H7 (cell line): Measurements from ENCODE around the gene SEC31B. TPM values are rescaled to one million over a fixed set of nuclear protein-coding genes. Genes with fewer than 3 reads are reported as not detected.

ENCODE experiments used
- DNase-seq: peaks from one replicate; pipeline ENCODE4 v3.0.0; 2012
- H3K27me3 ChIP-seq: 2 replicates; pipeline ENCODE4 v1.6.0; 2011; ENCODE audit warnings: mild to moderate bottlenecking, low read length; ENCODE audit not compliant: control insufficient read depth, insufficient read depth
- H3K36me3 ChIP-seq: replicated peaks from 2 replicates; pipeline ENCODE4 v1.5.1; 2011; ENCODE audit warnings: low read length; ENCODE audit not compliant: control insufficient read depth, insufficient read depth
- H3K4me3 ChIP-seq: 2 replicates; pipeline ENCODE4 v1.5.1; 2011; ENCODE audit warnings: low read depth, mild to moderate bottlenecking, control low read depth, low read length, moderate library complexity; ENCODE audit not compliant: insufficient read depth
- total RNA-seq: library from RNA; depleted of rRNA; stranded (reverse); fragments of >200 nt; shearing (Covaris generic); gene quantifications from 2 replicates; pipeline ENCODE4 v1.2.3, GENCODE V29; 2014

The SEC31B gene
- total RNA-seq, 1 experiment from 2014 or later, result 1.3 TPM

- DNase-seq, result no peak
- Histone ChIP-seq H3K27me3 (peaks cover 55% of the 10 kb centered on the region), H3K4me3 (no peak overlapping the region), H3K36me3 (no peaks in the 10 kb centered on the region)
Measured at GRCh38 chr10:100490531-100490930, 29.1 kb downstream of the SEC31B start.

DNA sequence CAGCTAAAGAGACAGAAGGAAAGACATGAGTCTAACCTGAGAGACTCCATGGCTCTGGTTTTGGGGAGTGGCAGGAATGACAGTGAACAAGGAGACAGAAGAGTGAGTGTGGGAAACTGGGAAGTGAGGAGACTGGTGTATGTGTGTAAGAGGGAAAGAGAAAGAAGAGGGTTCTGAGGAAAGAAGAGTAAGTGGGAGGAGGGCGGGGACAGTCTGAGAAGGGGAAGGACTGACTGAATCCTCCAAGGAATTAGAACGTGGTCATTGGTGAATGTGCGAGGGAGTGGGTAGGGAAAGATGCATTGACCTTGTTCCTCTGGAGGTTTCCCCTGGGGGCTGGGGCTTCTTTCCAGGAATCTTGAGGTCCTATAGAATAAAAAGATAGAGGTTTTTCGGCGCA lies 30.3 kb downstream of the SEC31B start:
- Histone ChIP-seq H3K36me3 (no peaks in the 10 kb centered on the region), H3K4me3 (no peak overlapping the region), H3K27me3 (peaks cover 62% of the 10 kb centered on the region)
- DNase-seq, result no peak

GRCh38 chr10:100487529-100487928 lies 32.1 kb downstream of the SEC31B start:
- H3K4me3 ChIP-seq, result no peak overlapping the region
- DNase-seq, result no peak
- no peaks in the 10 kb centered on the region for H3K36me3 ChIP-seq
- H3K27me3 ChIP-seq, result peaks cover 75% of the 10 kb centered on the region

DNA sequence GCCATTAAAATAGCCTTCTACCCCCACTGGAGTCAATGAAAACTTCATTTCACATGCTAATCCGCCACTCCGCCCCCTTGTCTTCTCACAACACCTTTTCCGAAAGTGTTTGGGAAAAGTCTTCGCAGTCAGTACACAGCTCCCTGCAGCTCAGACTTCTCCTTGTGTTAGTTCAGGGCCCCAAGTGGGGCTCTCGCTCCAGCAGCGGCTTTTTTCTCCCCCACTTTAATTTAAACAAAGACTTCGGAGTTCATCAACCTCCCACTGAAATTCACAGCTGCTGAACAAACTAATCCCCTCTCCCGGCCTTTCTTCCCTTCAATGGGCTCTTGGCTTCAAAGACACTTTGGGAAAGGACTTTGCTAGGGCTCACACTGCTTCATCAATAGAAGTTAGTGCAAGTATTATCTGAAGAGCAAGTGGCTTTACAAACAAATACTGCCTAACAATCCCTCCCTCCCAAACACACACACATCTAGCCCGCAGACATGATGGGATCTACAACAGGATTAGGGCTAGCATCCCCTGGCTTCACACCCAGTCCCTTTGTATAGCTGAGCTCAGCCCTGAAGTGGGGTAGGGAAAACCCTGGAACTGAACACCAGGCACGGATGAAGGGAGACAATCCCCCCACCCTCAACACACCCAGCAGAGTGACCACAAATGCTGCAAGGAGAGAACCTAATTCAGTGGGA lies 33.7 kb downstream of the SEC31B start:
- Histone ChIP-seq H3K36me3 (no peaks in the 10 kb centered on the region), H3K27me3 (peaks cover 86% of the 10 kb centered on the region), H3K4me3 (no peak overlapping the region)
- peak; percentile 79 for DNase-seq

DNA sequence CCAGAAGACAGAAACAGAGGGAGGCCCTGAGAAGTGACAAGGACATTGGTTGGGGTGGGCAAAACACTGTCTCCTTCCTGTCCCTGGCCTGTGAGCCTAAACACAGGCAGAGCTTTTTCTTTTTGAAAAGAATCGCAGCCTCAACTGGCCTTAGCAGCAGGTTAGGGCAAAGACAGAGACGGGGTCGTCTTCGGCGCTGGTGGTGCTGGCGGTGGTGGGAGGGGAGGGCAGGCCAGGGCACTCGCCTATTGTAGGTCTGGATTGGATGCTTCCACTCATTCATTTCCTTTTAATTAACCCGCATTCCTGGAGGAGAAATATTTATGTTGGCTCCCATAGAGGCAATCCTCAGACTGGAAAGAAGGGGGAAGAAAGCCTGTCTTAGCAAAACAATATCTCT lies 34.3 kb downstream of the SEC31B start:
- peaks cover 88% of the 10 kb centered on the region for H3K27me3 ChIP-seq
- H3K4me3 ChIP-seq, result no peak overlapping the region
- peak; percentile 73 for DNase-seq
- no peaks in the 10 kb centered on the region for H3K36me3 ChIP-seq

DNA sequence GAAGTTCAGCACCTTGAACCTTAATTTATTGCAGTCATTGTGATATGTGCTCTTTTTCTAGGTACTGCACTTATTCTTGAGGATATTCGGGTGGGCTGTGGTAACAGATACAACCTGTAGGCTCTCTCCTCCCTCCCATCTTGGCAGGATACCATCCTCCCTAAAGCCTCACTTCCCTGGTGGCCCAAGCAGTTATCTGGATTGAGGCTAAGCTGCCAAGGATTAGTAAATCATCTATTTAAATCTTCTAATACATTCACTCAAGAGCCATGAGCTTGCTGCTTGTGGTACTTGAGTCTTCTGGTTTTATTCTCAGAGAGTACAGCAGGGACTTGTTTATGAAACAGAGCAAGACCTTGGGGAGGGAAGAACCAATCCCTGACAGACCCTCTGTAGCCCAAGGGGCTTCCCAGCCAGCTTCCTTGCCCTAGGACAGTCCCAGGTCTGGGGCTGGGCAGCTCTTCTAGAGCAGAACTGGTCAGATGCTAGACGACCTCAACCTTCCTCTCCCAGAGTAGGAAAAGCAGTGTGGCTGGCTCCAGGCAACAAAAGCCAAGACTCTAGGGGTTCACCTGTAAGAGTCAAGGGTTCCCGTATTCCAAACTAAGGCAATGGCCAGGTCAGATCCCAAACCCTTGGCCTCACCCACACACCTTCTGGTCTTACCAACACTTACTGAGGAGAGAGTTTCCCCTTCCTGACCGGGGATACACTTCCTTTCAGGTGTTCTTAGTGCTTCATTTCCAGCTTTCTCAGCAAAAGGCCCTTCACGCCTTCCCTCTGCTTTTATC lies 35.6 kb downstream of the SEC31B start:
- H3K36me3 ChIP-seq, result no peaks in the 10 kb centered on the region
- no peak for DNase-seq
- H3K27me3 ChIP-seq, result peaks cover 88% of the 10 kb centered on the region
- H3K4me3 ChIP-seq, result no peak overlapping the region

- Histone ChIP-seq H3K27me3 (peaks cover 83% of the 10 kb centered on the region), H3K36me3 (no peaks in the 10 kb centered on the region), H3K4me3 (no peak overlapping the region)
- peak; percentile 43 for DNase-seq
Measured at GRCh38 chr10:100482834-100483185, 36.9 kb downstream of the SEC31B start.

GRCh38 chr10:100482181-100482833 lies 37.4 kb downstream of the SEC31B start:
- Histone ChIP-seq H3K27me3 (peaks cover 78% of the 10 kb centered on the region), H3K4me3 (peak overlapping the region; percentile 44), H3K36me3 (no peaks in the 10 kb centered on the region)
- peak; percentile 90 for DNase-seq

- Histone ChIP-seq H3K27me3 (peaks cover 70% of the 10 kb centered on the region), H3K36me3 (no peaks in the 10 kb centered on the region), H3K4me3 (peak overlapping the region; percentile 44)
- peak; percentile 85 for DNase-seq
Measured at GRCh38 chr10:100481462-100482081, 38.1 kb downstream of the SEC31B start.

DNA sequence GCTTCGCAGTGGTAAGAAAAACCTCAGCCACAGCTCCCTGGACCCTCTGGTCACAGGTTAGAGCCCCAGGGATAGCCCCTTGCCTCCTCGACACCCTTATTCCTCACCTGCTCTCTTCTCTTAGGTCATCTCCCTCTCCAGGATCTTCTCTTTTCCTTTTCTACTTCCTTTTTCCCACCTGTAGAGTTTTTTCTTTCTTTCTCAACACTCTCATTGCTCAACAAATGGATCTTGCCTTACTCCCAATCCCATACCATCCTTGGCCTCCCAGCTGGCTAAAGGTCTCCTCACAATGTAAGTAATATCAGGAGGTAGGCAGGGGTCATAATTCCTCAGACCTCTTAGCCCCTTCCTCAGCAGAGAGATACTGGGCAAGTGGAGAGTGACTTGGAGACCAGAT lies 39.7 kb downstream of the SEC31B start:
- Histone ChIP-seq H3K27me3 (peaks cover 64% of the 10 kb centered on the region), H3K4me3 (no peak overlapping the region), H3K36me3 (no peaks in the 10 kb centered on the region)
- DNase-seq, result no peak

DNA sequence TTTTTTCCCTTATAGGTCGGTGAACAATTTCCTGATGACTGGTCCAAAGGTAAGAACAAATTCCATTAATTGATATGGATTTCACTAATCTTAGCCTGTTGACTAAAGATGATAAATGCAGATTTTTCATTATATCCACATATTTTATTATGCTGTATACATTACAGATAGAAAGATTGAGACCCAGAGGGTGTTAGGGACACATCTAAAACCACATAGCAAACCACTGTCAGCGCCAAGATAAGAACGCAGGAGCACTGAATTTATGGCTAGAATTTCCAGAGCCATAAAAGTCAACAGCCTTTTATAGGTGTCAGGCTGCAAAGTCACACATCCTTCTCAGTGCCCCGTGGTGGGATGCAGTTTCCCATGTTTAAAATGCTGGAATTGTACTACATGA lies 40.6 kb downstream of the SEC31B start:
- H3K4me3 ChIP-seq, result no peak overlapping the region
- DNase-seq, result no peak
- H3K36me3 ChIP-seq, result no peaks in the 10 kb centered on the region
- peaks cover 55% of the 10 kb centered on the region for H3K27me3 ChIP-seq

DNA sequence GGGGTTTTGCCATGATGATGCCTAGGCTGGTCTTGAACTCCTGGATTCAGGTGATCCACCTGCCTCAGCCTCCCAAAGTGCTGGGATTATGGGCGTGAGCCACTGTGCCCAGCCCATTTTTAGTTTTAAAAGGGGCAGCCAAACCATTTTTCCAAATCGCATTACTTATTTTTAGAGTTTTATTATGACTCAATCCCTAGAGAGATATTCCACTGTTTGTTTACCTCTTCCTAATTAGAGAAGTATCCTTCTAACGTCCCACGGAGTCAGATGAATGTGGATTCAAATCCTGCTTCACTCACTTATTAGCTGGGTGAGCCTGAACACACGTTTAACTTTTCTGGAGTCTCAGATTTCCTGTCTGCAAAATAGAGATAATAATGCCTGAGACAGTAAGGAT lies 41.7 kb downstream of the SEC31B start:
- Histone ChIP-seq H3K4me3 (no peak overlapping the region), H3K27me3 (peaks cover 46% of the 10 kb centered on the region), H3K36me3 (no peaks in the 10 kb centered on the region)
- DNase-seq, result no peak

- peaks cover 9% of the 10 kb centered on the region for H3K27me3 ChIP-seq
- H3K4me3 ChIP-seq, result no peak overlapping the region
- H3K36me3 ChIP-seq, result no peaks in the 10 kb centered on the region
- no peak for DNase-seq
Measured at GRCh38 chr10:100470367-100470766, 49.3 kb downstream of the SEC31B start.

DNA sequence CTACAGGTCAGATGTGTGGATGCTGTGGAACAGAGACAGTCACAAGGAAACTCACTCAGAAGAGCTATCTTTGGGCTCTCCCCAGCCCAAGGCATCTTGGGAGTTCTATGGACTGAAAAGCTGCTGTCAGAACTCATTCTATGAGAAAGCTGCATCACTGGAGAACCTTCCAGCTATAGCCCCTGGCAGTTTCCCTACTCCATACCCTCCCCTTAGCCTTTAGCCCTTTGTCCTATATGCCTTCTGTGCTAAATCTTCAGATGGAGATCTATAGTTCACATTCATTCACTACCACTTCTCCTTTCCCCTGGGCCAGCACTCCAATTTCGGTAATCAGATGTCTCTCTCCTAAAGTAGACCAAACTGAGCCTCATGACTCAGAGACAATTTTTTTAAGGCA lies 49.9 kb downstream of the SEC31B start:
- Histone ChIP-seq H3K4me3 (no peak overlapping the region), H3K27me3 (peaks cover 9% of the 10 kb centered on the region), H3K36me3 (no peaks in the 10 kb centered on the region)
- no peak for DNase-seq
